ENCODE results near the gene CLDN19. TPM values are rescaled to one million over a fixed set of nuclear protein-coding genes. Genes with fewer than 3 reads are reported as not detected.
A peak's percentile ranks its signal among the peaks of the same experiment; 100 is the strongest.

CLDN19 gene
- total and polyA plus RNA-seq, 9 of the 15 experiments (the other 6 are each of a cell fraction or from before 2014, with no cell fraction given): not detected

DNA sequence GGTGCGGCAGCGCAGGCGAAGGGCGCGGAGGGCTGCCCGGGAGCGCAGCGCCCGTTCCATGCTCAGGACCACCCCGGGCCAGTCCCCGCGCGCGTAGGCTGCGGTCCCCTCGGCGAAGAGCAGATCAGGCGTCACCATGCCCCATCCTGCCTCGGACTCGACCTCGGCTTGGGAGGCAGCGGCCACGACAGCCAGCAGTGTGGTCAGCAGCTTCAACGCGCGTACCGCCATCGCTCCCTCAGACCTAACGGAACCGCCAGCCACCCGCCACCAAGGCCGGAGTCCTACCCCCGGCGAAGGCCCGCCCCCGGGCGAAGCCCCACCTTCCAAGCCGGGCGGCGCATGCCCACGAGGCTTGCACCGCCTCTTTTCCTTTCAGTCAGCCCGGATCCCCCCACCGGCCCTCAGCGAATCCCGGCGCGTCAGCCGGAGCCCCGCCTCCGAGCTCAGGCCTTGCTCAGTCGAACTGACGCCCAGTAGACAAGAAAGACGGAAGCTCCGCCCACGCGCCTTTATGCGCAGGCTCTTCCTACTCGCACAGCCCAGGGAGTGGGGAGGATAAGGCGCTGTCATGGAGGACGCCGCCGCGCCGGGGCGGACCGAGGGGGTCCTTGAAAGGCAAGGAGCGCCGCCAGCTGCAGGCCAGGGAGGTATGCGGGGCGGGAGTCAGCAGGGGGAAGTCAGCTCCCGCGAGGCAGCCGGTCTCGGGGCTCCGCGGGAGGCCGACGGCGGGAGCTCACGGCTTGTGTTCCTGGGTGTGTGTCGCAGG is 26.9 kb upstream of the CLDN19 start, which contains the start of the genes C1orf50 and P3H1 (continued):
- TF ChIP-seq, protein P1, sequence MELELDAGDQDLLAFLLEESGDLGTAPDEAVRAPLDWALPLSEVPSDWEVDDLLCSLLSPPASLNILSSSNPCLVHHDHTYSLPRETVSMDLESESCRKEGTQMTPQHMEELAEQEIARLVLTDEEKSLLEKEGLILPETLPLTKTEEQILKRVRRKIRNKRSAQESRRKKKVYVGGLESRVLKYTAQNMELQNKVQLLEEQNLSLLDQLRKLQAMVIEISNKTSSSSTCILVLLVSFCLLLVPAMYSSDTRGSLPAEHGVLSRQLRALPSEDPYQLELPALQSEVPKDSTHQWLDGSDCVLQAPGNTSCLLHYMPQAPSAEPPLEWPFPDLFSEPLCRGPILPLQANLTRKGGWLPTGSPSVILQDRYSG (tag; conservative IDR thresholded peaks at IDR 0.05; ENCODE audit: low read depth): no peak
- TF ChIP-seq ZBTB7A (IDR thresholded peaks at IDR 0.05; ENCODE audit: borderline replicate concordance, control insufficient read depth, low read depth, low read length) (peak; percentile 48; the same call in 1 of the 2 replicates), HNRNPLL (IDR thresholded peaks at IDR 0.05; ENCODE audit: low read depth, low read length, poor library complexity, severe bottlenecking) (peak; percentile 82), FIP1L1 (IDR thresholded peaks at IDR 0.05; ENCODE audit: low read depth, low read length, poor library complexity, severe bottlenecking) (peak; percentile 46), RNF2 (IDR thresholded peaks at IDR 0.05) (no peak), HNRNPL (IDR thresholded peaks at IDR 0.05; ENCODE audit: low read depth, low read length) (peak; percentile 19; the same call in 1 of the 2 replicates), HMGN3 (IDR thresholded peaks at IDR 0.05; ENCODE audit: borderline replicate concordance, extremely low read depth, insufficient read length, low read depth, low read length) (peak; percentile 26), ZNF124 (CRISPR knock-in tag; IDR thresholded peaks at IDR 0.05) (peak; percentile 38; the same call in 1 of the 2 replicates), POLR2AphosphoS5 (IDR thresholded peaks at IDR 0.05; ENCODE audit: control insufficient read depth, insufficient read depth, low read depth, low read length) (peak; percentile 90), DMBX1 (CRISPR knock-in tag; IDR thresholded peaks at IDR 0.05; ENCODE audit: borderline replicate concordance) (0 out of 2 replicates have a peak, but pooled peaks have one; percentile 27), TOE1 (IDR thresholded peaks at IDR 0.05; ENCODE audit: borderline replicate concordance) (no peak), TOE1 (CRISPR knock-in tag; IDR thresholded peaks at IDR 0.05; ENCODE audit: borderline replicate concordance, low read depth) (no peak), SAP30 (IDR thresholded peaks at IDR 0.05; ENCODE audit: borderline replicate concordance, insufficient read depth, low read depth, low read length, poor library complexity, severe bottlenecking) (peak; percentile 80), ATF1 (CRISPR knock-in tag; IDR thresholded peaks at IDR 0.05) (no peak), ATF1 (tag; IDR thresholded peaks at IDR 0.05) (peak; percentile 81), CHD2 (IDR thresholded peaks at IDR 0.05; ENCODE audit: low read depth, low read length) (peak; percentile 58; the same call in 1 of the 2 replicates)
- TF ChIP-seq, protein P2, sequence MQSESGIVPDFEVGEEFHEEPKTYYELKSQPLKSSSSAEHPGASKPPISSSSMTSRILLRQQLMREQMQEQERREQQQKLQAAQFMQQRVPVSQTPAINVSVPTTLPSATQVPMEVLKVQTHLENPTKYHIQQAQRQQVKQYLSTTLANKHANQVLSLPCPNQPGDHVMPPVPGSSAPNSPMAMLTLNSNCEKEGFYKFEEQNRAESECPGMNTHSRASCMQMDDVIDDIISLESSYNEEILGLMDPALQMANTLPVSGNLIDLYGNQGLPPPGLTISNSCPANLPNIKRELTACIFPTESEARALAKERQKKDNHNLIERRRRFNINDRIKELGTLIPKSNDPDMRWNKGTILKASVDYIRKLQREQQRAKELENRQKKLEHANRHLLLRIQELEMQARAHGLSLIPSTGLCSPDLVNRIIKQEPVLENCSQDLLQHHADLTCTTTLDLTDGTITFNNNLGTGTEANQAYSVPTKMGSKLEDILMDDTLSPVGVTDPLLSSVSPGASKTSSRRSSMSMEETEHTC (IDR thresholded peaks at IDR 0.05): 0 out of 2 replicates have a peak, but pooled peaks have one; percentile 4
- TF ChIP-seq, protein P3, sequence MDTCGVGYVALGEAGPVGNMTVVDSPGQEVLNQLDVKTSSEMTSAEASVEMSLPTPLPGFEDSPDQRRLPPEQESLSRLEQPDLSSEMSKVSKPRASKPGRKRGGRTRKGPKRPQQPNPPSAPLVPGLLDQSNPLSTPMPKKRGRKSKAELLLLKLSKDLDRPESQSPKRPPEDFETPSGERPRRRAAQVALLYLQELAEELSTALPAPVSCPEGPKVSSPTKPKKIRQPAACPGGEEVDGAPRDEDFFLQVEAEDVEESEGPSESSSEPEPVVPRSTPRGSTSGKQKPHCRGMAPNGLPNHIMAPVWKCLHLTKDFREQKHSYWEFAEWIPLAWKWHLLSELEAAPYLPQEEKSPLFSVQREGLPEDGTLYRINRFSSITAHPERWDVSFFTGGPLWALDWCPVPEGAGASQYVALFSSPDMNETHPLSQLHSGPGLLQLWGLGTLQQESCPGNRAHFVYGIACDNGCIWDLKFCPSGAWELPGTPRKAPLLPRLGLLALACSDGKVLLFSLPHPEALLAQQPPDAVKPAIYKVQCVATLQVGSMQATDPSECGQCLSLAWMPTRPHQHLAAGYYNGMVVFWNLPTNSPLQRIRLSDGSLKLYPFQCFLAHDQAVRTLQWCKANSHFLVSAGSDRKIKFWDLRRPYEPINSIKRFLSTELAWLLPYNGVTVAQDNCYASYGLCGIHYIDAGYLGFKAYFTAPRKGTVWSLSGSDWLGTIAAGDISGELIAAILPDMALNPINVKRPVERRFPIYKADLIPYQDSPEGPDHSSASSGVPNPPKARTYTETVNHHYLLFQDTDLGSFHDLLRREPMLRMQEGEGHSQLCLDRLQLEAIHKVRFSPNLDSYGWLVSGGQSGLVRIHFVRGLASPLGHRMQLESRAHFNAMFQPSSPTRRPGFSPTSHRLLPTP (IDR thresholded peaks at IDR 0.05; ENCODE audit: borderline replicate concordance, extremely low read depth, insufficient read length): no peak
